HG03521 (cell line): ENCODE data around the gene SH3RF1.
A peak's percentile ranks its signal among the peaks of the same experiment; 100 is the strongest.
"Not testable (repeated sequence)": the region's sequence is repeated elsewhere in the genome, so short reads cannot be mapped to it uniquely, and the experiment has no call there.

Source experiments
- ATAC-seq: cut with Tn5 transposase; IDR thresholded peaks from one replicate; pipeline ENCODE4 v1.9.1; 2021; ENCODE audit warnings: mild to moderate bottlenecking, moderate library complexity; ENCODE audit not compliant: unreplicated experiment

The SH3RF1 gene

GRCh38 chr4:169270810-169271691, at the start of gene SH3RF1:
SH3RF1 (minus strand) TSS chr4:169270956; CDS start chr4:169269212, 1,744 bp downstream.
- ATAC-seq: peak; percentile 51

GRCh38 chr4:169315530-169316343, 45.0 kb upstream of the SH3RF1 start:
- ATAC-seq: no peak

- no peak for ATAC-seq
These were observed 44.1 kb upstream of the SH3RF1 start for GRCh38 chr4:169314906-169315305.

- no peak for ATAC-seq
These were observed 43.0 kb upstream of the SH3RF1 start for GRCh38 chr4:169313732-169314131.

- ATAC-seq: no peak
These were observed 42.1 kb upstream of the SH3RF1 start for GRCh38 chr4:169312690-169313422.

GRCh38 chr4:169311643-169312365, 41.0 kb upstream of the SH3RF1 start:
- peak; percentile 90 for ATAC-seq

GRCh38 chr4:169309326-169309967, 38.7 kb upstream of the SH3RF1 start:
- ATAC-seq: no peak

GRCh38 chr4:169307576-169307975, 36.8 kb upstream of the SH3RF1 start:
- no peak for ATAC-seq

- no peak for ATAC-seq
These were observed 34.9 kb upstream of the SH3RF1 start for GRCh38 chr4:169305651-169306050.

- ATAC-seq: no peak
These were observed 34.4 kb upstream of the SH3RF1 start for GRCh38 chr4:169305173-169305572.

GRCh38 chr4:169295822-169296221, 25.1 kb upstream of the SH3RF1 start:
- ATAC-seq: no peak

GRCh38 chr4:169293343-169294176, 22.8 kb upstream of the SH3RF1 start:
- ATAC-seq: peak; percentile 89

GRCh38 chr4:169287983-169288382, 17.2 kb upstream of the SH3RF1 start:
- not testable (repeated sequence) for ATAC-seq

- ATAC-seq: peak; percentile 54
These were observed 16.0 kb upstream of the SH3RF1 start for GRCh38 chr4:169286562-169287301.

GRCh38 chr4:169283114-169283509, 12.4 kb upstream of the SH3RF1 start:
- ATAC-seq: no peak

- ATAC-seq: no peak
These were observed 11.8 kb upstream of the SH3RF1 start for GRCh38 chr4:169282429-169283113.

GRCh38 chr4:169279108-169279507, 8.4 kb upstream of the SH3RF1 start:
- no peak for ATAC-seq

GRCh38 chr4:169278624-169279023, 7.9 kb upstream of the SH3RF1 start:
- no peak for ATAC-seq
